Activated CD8-positive, alpha-beta memory T cell treated with anti-CD3 and anti-CD28 coated beads, Interleukin-2, amount 50 U/mL, for 48 hours (primary cell): ENCODE data around the gene ERI3.
A peak's percentile ranks its signal among the peaks of the same experiment; 100 is the strongest.

Experiments used
- DNase-seq: peaks from one replicate; pipeline ENCODE4 v3.0.0-alpha.2; 2020

Gene ERI3, protein sequence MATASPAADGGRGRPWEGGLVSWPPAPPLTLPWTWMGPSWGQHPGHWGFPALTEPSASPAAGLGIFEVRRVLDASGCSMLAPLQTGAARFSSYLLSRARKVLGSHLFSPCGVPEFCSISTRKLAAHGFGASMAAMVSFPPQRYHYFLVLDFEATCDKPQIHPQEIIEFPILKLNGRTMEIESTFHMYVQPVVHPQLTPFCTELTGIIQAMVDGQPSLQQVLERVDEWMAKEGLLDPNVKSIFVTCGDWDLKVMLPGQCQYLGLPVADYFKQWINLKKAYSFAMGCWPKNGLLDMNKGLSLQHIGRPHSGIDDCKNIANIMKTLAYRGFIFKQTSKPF

DNA sequence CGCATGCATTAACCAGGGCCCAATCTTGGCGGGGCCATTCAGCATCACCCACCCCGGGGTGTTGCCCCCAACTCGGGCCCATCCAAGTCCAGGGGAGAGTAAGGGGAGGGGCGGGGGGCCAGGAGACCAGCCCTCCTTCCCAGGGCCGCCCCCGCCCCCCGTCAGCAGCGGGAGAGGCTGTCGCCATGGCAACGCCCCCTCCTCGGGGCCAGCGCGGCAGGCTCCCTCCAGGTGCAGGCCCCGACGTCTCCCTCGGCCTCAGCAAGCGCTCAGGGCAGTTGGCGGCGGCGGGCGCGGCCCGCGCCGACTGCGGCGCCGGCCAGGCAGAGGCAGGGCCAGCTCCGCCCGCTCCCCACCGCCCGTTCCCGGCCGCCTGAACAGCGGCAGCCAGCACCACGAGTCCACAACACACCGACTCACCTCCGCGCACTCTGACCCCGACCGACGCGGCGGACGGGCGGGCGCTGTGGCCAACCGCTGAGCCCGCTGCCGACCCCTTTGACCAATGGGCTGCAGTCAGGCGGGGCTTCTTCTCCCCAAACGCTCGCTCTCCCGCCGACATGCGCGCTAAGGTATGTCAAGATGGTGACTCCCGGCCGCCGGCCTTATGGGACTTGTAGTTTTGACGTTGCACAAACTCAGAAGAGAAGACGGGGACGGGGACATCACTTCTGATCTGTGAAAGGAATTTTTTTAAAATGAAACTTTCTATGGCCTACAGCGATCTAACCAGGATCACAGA, at the start of gene ERI3:
TSS of gene ERI3 (minus strand) at position 418 of the 742 bp plus-strand sequence. CDS start at position 187, 231 bp downstream.
- DNase-seq = peak; percentile 96

DNA sequence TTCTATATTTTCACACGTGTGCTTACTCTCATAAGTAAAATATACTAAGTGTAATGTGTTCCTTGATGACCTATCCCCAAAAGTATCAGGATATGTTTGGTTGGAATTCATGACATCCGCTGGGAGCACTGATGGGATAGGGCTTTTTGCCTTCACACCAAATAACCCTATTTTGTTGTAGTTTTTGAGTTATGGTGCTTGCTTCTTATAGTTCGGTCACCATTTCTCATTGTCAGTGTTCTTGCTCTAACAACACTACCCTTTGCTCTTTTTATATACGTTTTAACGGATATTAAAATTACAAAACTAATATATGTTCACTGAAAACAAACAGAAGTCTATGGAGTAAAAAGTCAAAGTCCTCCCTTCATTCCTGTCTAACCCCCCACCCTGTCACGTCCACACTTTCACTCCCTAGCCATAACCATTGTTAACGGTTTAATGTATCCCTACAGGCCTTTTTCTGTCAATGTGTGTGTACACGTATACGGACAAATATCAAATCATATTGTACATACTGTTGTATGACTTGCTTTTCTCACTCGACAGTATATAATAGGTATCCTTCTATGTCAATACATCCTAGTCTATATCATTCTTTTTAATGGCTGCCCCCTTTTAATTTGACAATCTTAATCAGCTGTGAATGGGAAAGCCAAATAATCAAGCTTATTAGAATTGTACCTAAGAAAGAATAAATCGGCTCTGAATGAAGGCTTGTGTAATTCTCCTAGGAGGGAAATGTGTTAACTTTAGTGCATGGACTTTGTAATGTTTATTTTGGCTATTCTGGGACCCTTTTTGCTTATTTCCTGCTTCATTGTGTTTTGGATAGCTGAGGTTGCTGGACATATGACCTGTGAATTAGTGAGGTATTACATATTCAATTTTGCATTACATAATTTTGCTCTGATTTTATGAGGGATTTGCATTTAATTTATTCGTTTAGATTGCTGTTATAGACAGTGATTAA, 46.5 kb upstream of the ERI3 start:
- DNase-seq = no peak

DNA sequence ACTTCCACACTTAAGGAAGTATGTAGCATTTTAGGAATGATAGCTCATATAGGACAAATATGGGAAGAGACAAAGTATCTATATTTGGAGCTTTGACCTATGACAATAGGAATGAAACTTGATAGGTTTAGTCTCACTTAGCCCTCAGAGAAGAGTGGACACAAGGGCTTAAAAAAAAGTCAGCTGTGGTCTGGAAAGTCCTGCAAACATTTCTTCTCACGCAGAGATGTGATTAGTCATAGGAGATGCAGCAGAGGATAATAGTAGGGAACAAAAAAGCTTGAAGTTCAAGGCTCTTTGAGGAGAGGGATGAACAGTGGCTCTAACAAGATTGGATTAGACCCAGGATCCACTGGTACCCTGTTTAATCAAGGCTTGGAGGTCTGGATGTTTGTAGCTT, 35.2 kb upstream of the ERI3 start:
- no peak for DNase-seq

DNA sequence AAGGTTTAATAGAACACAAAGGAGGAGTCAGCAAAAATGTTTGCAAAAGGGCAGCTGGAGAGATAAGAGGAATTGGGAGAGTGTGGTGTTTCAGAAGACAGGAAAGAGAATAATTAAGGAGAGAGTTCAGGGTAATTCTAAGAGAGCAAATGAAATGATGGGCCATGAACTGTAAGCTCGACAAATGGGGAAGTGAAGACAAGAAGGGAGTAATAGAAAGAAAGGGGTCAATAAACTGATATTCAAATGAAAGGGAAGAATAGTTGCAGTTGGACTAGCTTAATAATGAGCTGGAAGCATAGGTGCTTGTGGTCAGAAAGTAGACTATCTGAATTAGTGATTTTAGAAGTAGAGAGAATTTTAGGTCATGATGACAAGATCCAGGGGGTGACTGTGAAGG, 34.4 kb upstream of the ERI3 start:
- DNase-seq = no peak

DNA sequence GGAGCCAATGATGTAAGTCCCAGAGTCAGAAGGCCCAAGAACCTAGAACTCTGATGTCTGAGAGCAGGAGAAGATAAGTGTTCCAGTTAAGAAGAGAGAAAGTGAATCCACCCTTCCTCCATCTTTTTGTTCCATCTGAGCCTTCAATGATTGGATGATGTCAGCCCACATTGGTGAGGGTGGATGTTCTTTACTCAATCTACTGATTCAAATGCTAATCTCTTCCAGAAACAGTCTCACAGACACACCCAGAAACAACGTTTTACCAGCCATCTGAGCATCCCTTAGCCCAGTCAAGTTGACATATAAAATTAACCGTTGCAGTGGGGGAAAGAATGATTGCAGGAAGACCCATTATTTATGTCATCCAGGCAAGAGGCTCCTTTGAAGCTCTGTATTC, 33.5 kb upstream of the ERI3 start:
- no peak for DNase-seq

DNA sequence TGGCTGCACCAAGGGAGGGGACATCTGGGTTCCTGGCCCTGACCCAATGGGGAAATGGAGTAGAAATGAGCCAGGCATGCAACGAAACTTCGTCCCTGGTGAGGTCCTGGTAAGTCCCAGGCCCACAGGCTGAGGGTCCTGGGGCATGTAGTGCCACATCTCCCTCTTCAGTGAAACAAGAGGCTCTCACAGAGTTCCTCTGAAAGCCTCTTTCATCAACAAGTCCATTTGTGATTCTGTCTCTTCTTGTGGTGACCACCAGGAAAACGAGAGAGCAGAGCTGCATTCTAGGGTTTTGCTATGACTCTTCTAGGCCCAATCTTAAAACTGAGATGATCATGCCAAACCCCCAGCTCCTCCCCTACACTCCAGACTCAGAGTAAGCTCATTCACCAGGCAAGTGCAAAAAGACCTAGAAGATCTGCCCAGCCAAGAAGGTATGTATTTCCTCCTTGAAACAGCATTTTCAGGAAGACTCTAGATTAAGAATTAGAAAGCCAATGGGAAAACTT, 25.7 kb upstream of the ERI3 start:
- no peak for DNase-seq

DNA sequence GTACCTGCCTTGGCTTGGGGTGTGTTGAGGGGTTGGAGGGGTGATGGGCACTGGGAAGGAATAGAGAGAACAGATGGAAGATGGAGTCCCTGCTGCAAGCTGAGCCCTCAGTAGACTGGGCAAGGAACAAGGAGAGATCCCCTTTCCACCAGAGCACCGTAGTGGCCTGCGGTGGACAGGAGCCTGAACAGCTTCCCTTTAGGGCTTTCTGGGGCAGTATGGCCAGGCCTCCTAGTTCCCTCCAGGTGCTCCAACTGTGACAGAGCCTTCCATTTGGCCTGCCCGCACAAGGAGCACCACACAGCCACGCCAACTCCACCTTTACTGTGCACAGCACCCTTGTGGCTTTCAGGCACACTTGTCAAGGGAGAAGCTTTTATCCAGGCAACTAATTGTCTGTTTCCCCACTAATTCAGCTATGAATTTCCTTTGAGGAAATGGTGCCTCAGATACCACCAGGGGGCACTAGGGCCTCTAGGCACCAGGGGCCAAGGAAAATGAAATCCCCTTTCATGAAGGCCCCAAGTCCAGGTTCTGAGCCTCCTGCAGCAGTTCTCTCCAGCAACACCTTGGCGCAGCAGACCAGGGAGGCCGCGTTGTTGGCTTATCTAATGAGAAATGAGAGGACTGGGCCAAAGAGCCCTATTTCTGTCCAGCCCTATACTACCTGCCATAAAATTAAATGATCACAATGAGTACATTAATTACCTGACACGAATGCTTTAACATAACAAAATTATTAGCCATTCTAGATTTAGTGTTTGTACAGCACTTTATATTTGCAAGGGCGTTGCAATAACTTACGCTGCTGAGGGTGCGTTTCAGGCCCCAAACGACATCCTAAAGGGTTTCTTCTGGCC, 23.1 kb upstream of the ERI3 start:
- peak; percentile 63 for DNase-seq

DNA sequence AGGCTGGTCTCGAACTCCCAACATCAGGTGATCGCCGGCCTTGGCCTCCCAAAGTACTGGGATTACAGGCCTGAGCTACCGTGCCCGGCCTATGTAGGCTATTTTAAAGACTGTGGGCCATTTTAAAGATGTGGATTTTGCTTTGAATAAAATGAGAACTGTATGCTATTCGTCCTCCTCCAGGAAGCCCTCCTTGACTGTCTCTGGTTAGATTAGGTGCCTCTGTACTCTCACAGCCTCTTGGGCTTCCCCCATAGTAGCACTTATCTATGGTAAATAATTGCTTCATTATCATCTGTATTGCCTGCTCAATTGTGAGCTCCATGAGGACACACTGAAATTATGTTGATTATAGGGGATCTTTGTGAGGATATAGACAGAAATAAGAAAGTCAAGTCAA, 20.5 kb upstream of the ERI3 start:
- no peak for DNase-seq

DNA sequence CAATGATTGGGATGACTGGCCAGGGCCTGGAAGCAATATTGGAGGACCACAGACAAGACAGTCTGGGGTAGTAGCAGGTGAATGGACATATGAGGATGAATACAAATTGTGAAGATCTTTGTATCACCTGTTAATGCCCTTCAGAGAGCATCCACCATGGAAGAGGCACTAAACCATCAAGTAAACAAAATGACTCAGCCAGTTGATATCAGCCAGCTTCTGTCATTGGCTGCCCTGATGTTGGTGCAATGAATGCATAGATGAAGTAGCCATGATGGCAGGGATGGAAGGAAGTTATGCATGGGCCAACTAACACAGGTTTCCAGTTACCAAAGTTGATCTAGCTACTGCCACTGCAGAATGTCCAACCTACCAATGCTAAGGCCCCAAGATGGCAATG, 16.1 kb upstream of the ERI3 start:
- no peak for DNase-seq

DNA sequence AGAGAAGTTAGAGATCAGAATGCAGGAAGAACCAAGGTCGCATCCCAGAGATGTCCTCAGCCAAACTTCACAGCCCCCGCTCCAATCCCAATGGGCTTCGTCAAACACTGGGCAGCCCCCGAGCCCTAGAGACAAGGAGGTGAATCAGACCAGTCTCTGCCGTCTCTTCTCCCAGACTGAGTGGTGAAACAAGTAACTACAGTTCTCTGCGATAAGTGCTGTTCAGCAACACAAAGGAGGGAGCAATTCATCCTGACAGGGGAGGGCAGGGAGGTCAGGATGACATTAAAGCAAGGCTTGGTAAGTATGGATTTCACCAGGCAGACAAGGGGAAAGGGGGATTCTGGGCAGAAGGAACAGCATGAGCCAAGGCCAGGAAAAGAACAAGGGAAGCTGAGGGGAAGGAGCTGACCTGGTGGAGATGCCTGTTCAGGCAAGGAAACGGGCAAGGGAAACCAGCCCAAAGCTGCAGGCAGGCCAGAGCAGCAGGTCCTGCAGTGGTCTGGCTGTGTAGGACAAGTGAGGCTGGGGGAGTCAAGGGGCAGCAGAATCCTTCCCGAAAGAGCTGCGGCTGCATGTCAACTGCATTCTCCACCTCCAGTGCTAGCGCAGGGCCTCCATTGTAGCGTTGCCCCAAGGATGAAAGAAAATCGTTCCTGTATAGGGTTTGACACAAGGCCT, 13.6 kb upstream of the ERI3 start:
- no peak for DNase-seq

DNA sequence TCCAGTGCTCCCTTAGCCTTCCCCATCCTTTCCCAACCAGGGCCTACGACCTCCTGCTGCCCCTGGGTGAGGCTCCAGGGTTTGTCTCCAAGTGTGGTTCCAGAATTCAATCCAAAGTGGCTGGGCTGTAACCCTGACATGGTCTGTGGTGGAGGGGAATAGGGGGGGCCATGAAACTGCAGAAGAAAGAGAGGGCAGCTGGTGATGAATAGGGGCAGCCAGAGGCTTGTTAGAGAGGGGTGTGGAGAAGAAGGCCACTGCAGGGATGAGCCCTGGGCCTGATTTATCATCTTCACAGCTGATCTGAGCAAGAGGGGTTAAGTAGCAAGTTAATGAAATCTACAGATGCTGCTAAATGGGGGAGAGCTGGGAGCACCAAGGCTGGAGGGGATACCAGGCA, 12.9 kb upstream of the ERI3 start:
- no peak for DNase-seq

DNA sequence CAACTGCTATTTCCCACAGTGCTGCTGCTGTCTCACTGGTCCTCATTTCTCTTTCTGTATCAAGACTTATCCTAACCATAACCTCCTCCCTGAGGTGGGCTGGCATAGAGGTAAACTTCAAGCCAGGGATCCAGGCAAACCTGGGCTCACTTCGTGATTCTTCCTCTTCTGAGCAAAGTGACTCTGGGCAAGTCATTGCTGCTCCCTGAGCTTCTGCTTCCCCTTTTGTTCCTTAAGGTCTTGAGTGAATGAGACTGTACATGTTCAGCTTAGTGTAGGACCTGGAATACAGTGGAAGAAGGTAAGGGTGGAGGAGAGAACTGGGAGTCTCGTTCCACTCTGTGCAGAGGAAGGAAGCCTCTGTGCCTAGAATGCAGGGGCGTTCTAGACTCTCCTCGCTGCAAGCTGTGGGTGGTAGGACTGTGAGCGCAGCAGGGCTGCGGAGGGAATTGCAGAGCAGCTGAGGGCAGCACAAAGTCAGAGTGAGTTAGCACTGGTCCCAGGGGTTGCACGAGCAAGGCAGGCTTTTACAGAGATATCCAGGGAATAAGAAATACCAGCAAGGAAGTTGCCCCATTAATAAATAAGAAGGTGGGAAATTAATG, 11.4 kb upstream of the ERI3 start:
- no peak for DNase-seq

DNA sequence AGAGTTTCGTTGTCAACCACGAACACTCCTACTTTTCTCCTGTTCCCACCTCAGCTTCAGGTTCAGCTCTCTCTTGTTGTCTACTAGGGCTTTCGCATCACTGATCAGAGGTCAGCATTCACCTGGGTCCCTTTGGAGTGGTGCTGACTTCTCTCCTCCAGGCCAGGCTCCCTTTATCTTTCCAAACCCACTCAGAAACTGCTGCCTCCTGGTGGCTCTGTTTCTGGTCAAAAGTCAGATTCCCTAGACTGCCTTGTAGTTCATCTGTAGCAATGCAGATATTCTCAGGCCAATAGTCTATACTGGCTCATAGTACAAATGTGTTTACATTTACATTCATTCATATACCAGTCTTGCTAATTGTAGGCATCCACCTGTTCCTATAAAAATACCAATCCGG, 6.4 kb upstream of the ERI3 start:
- no peak for DNase-seq

DNA sequence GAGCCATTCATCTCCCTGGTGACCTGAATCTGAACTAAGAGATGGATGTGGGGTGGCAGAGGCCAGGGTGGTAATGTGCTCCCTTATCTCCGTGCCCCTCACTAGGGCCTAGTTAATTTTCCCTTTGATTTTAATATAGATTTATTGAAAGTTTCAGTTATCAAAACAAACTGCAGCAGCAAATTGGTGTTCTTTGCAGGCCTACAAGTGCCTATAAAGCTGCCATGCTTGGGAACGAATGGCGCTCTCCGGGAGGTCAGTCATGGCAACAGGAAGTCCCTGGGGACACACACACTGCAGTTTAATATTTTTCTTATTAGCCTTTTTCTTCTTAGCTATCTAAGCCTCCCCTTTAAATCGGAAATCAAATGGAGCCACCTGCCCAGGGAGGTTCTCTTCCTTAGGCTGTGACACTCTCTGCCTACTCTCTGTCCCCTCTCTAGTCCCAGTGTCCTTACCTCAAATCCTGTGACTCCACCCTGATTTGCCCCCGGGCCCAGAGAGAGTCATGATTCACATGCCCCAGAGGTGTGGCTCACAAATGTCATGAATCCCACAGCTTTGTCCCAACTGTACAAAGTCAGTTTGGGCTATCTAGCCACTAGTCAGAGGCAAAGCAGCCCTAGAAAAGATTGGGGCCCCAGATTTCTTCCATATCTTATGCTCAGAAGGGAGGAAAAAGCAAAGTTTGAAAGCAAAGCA, 4.3 kb upstream of the ERI3 start:
- no peak for DNase-seq

DNA sequence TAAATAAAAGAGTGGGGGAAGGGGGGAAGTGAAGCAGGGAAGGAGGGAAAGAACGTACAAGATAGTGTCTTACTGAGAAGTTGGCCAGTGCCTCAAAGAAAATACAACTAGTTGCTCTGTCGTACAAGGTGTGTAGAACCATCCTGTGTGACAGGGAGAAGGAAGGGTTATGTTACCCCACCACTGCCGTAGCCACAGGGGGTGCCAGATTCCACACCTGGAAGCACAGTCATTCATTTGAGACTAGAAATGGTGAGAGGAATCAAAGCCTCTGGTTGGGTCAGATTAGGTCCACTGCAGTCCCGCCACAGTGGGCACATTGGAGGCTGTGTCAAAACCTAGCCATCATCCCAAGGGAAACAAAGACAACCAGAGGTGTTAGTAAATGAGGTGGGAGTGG, 2.7 kb upstream of the ERI3 start:
- no peak for DNase-seq

DNA sequence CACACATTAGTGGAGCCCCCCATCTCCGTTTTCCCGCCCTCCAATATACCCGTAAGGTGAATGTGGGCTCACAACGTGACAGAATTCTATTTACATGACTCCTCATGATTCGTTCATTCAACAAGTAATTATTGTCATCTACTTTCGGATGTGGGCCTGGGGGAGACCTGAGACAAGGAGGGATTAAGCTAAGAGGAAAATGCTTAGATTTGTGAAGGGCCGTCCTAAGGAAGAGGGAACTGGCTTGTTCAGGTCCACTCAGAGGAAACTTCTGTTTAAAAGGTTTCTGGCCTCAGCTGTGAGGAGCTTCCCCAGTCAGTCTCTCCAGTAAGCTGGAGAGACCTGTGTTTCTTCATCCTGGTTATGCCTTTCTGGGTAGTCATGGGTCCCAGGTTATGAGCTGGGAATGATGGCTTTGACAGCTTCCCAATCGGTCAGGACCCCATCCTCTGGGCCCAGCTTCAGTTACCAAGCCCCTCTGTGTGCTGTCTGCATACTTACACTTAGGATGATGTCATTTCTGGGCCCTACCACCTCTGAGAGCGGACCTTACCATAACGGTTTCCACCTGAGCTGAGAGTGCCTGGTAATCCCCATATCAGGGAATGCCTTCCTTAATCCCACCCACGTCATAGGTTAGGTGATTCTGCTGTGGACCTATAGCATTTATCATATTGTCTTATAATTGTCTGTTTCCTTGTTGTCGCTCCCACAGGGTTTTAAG, 687 bp upstream of the ERI3 start:
- peak; percentile 52 for DNase-seq

DNA sequence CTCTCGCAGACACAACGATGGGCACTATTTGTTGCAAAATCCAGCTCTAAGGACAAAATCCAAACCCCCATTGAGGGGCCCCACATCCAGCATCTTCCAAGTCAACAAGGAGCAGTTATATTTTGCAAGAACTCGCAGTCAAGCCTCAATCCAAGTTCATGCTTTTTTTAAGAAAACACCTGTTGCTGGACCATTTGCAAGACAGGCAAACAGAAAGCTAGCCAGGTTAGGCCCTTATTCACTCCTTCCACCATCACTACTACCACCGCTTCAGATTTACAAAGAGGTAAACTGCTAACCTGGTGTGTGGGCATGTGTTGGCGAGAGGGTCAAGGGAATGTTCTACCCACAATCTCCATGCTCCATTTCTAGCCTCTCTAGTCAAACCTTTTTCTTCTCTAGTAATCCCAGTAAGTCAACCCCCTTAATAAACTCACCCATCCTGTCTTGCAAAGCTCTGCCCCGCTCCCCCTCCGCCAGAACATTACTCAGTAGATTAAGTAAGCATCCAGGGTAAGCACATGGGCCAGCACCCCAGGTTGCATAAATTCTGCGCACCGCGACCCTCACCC, 703 bp downstream of the ERI3 start:
- no peak for DNase-seq

DNA sequence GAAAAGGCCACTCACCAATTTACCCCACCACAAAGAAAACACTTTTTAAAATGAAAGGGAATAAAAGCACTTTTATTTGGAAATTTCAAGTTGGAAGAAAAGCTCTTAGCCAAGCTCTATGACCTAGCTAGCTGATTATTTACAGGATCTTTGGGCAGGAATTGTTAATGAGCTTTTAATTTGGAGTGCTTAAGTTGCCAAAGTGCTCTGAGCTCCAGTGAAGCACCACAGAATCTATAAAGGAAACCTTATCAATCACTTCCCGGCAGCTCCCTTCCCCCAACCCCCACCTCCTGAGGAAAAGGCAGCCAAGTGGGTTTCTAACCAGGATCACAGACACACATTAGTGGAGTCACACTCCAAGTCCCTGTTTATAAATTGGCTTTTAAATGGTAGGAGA, 1.5 kb downstream of the ERI3 start:
- no peak for DNase-seq

DNA sequence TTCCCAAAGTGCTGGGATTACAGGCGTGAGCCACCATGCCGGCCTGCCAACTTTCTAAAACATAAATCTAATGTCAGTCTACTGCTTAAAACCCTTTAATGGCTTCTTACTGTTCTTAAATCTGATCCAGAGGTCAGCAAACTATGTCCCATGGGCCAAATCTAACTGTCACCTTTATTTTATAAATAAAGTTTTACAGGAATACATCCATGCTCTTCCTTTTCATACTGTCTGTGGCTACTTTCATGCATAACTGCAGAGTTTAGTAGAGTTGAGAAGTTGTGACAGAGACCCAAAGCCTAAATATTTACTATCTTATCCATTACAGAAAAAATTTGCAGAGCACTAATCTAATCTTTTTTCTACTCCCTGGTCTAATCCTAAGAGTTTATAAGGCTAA, 3.8 kb downstream of the ERI3 start:
- no peak for DNase-seq
